Measurements from ENCODE around the gene MAPK9. TPM values are rescaled to one million over a fixed set of nuclear protein-coding genes. Genes with fewer than 3 reads are reported as not detected.

The MAPK9 gene
- total RNA-seq, 1 experiment from 2014 or later = 38.6 TPM

DNA sequence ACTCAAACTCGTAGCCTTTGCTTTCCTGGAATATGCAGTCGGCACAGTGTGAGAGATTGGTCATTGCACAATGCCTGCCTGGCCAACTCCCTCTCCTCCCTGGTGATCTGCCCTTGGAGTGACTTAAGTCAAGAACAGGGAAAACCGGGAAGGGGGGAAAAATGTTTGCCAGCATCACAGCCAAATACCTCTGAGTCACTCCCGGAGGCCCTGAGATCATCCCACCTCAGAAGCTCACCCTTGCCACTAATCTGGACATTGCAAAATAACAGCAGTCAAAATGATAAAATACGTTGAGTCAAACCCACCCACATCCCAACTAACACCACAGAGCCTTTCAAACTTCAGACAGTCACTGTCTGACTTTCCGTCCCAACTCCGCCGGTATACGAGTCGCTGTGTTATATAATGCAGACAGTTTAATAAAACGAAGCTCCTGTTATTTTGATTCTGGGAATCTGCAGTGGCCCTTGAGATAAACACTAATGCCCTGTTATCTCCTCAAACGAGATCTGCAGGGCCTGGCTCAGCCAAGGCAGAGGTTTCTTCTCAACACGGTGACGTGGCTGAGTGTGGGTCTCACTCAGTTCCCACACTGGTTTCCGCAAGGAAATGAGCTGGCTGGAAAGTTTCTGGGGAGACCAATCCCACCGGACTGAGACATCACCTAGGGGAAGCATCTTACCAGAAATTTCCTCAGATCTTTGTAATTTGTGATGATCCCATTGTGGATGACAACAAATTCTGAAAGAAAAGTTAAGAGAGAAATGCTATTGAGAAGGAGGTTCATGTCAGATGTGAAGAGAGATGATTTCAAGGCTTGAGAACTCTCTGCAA lies 39.1 kb upstream of the MAPK9 start:
- H4K91ac ChIP-seq (ENCODE audit: insufficient read length, low read depth, low read length) = no peak overlapping the region
- H2AFZ ChIP-seq (ENCODE audit: low read length) = no peak overlapping the region
- H3T11ph ChIP-seq (ENCODE audit: low read length) = peak overlapping the region; percentile 7
- H3K4me1 Mint-ChIP-seq = peaks cover 22 to 28% of the 10 kb centered on the region in 2 experiments
- no peak overlapping the region; the same call in 1 of the 2 replicates for H3K4ac ChIP-seq (ENCODE audit: low read depth, low read length)
- H3K9me3 ChIP-seq (ENCODE audit: control insufficient read depth, low read depth, low read length) = no peaks in the 10 kb centered on the region
- peak overlapping the region; percentile 39 for H2BK120ac ChIP-seq (ENCODE audit: low read depth, low read length, poor library complexity, severe bottlenecking)
- peak overlapping the region; percentile 53; the same call in 1 of the 2 replicates for H3K14ac ChIP-seq (ENCODE audit: insufficient read depth, low read length)
- no peak overlapping the region for H3K56ac ChIP-seq (ENCODE audit: insufficient read length, low read depth, low read length)
- H4K8ac ChIP-seq (replicated peaks; ENCODE audit: insufficient read length, low read depth, low read length) = no peak overlapping the region
- H3K27me3 Mint-ChIP-seq (ENCODE audit: low read depth) = no peaks in the 10 kb centered on the region
- peaks cover 7% of the 10 kb centered on the region for H3K4me1 ChIP-seq (ENCODE audit: insufficient read depth, low read length)
- H3K27ac Mint-ChIP-seq = peak overlapping the region; percentile 90 to 100 (median 97)
- H3K79me2 ChIP-seq (ENCODE audit: insufficient read depth, low read length) = no peaks in the 10 kb centered on the region; the same call in 1 of the 2 replicates
- peak overlapping the region; percentile 91 for H2BK12ac ChIP-seq (ENCODE audit: insufficient read length, low read depth, low read length)
- no peak overlapping the region for H2BK15ac ChIP-seq (ENCODE audit: low read depth, low read length)
- H3K4me2 ChIP-seq (ENCODE audit: insufficient read depth, insufficient read length, low read length) = no peak overlapping the region
- no peak overlapping the region for H4K5ac ChIP-seq (ENCODE audit: insufficient read length, low read depth, low read length)
- no peak overlapping the region for H3K9ac ChIP-seq (ENCODE audit: extremely low read depth, insufficient read length, low read length)
- no peaks in the 10 kb centered on the region for H4K20me1 ChIP-seq (ENCODE audit: control insufficient read depth, insufficient read depth, insufficient read length)
- no peak overlapping the region for H2BK20ac ChIP-seq (ENCODE audit: low read depth, low read length, poor library complexity, severe bottlenecking)
- peak overlapping the region; percentile 91 for H3K27ac ChIP-seq (ENCODE audit: insufficient read length, low read depth, low read length)
- no CpG with 5 or more reads among the region's 16 CpGs for WGBS (ENCODE audit: extremely low coverage, insufficient read length, low lambda C conversion rate)
- H3K23me2 ChIP-seq (ENCODE audit: insufficient read length, low read depth, low read length, poor library complexity, severe bottlenecking) = no peaks in the 10 kb centered on the region
- no peak overlapping the region for H3K23ac ChIP-seq (ENCODE audit: insufficient read length, low read depth, low read length)
- no peaks in the 10 kb centered on the region for H3K27me3 ChIP-seq (ENCODE audit: insufficient read depth, low read length)
- peaks cover 81 to 87% (median 87%) of the 10 kb centered on the region in 3 experiments for H3K36me3 Mint-ChIP-seq (ENCODE audit: insufficient read depth in 1 of 3, low read depth in 3 of 3)
- TF ChIP-seq, protein P1, sequence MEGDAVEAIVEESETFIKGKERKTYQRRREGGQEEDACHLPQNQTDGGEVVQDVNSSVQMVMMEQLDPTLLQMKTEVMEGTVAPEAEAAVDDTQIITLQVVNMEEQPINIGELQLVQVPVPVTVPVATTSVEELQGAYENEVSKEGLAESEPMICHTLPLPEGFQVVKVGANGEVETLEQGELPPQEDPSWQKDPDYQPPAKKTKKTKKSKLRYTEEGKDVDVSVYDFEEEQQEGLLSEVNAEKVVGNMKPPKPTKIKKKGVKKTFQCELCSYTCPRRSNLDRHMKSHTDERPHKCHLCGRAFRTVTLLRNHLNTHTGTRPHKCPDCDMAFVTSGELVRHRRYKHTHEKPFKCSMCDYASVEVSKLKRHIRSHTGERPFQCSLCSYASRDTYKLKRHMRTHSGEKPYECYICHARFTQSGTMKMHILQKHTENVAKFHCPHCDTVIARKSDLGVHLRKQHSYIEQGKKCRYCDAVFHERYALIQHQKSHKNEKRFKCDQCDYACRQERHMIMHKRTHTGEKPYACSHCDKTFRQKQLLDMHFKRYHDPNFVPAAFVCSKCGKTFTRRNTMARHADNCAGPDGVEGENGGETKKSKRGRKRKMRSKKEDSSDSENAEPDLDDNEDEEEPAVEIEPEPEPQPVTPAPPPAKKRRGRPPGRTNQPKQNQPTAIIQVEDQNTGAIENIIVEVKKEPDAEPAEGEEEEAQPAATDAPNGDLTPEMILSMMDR (conservative IDR thresholded peaks at IDR 0.05) = no peak
- DNase-seq = peak; percentile 25
- peak overlapping the region; percentile 29 to 70 for H3K4me3 Mint-ChIP-seq
- H3K79me1 ChIP-seq (ENCODE audit: insufficient read depth, low read depth, low read length, poor library complexity, severe bottlenecking) = no peaks in the 10 kb centered on the region
- peak overlapping the region; percentile 84 for H2BK5ac ChIP-seq (ENCODE audit: insufficient read length, low read length)
- H2AK5ac ChIP-seq (ENCODE audit: insufficient read length, low read length) = no peak overlapping the region
- H3K18ac ChIP-seq (ENCODE audit: insufficient read length, low read depth, low read length) = peak overlapping the region; percentile 54
- peaks cover 3 to 7% of the 10 kb centered on the region in 2 experiments; a peak in 3 of 5 replicates for H3K9me3 Mint-ChIP-seq

Data from H9 (cell line).